H4 (cell line): ENCODE measurements around the gene MAPT. TPM values are rescaled to one million over a fixed set of nuclear protein-coding genes. Genes with fewer than 3 reads are reported as not detected.

Experiments used
- DNase-seq: peaks from one replicate; pipeline ENCODE4 v3.0.0-alpha.2; 2015; ENCODE audit warnings: low spot score
- total RNA-seq: library from RNA; depleted of rRNA; stranded (reverse); fragments of >200 nt; shearing (Covaris generic); gene quantifications from 2 replicates; pipeline ENCODE4 v1.2.3, GENCODE V29; 2014

The MAPT gene
- total RNA-seq, 1 experiment from 2014 or later = 2.3 TPM

- DNase-seq = no peak
These were observed 134.0 kb downstream of the MAPT start for GRCh38 chr17:46028374-46028773.

GRCh38 chr17:46028981-46029565, 134.7 kb downstream of the MAPT start:
- DNase-seq = no peak

GRCh38 chr17:46029627-46030026, 135.3 kb downstream of the MAPT start:
- DNase-seq = no peak

GRCh38 chr17:46030752-46031151, 136.4 kb downstream of the MAPT start:
- DNase-seq = no peak

- DNase-seq = no peak
These were observed 137.1 kb downstream of the MAPT start for GRCh38 chr17:46031440-46031839.

GRCh38 chr17:46031920-46032319, 137.6 kb downstream of the MAPT start:
- DNase-seq = no peak

GRCh38 chr17:46032909-46033308, 138.6 kb downstream of the MAPT start:
- no peak for DNase-seq

- DNase-seq = no peak
These were observed 139.0 kb downstream of the MAPT start for GRCh38 chr17:46033392-46033791.

GRCh38 chr17:46035112-46035818, 140.9 kb downstream of the MAPT start:
- DNase-seq = no peak

- no peak for DNase-seq
These were observed 142.1 kb downstream of the MAPT start for GRCh38 chr17:46036491-46036890.

GRCh38 chr17:46037722-46038255, 143.4 kb downstream of the MAPT start:
- DNase-seq = no peak

GRCh38 chr17:46038414-46038813, 144.1 kb downstream of the MAPT start:
- DNase-seq = no peak

GRCh38 chr17:46038937-46039336, 144.6 kb downstream of the MAPT start:
- DNase-seq = no peak

GRCh38 chr17:46039592-46040186, 145.3 kb downstream of the MAPT start:
- DNase-seq = no peak

GRCh38 chr17:46042246-46042645, 147.9 kb downstream of the MAPT start:
- no peak for DNase-seq

GRCh38 chr17:46042925-46043324, 148.6 kb downstream of the MAPT start:
- DNase-seq = no peak

- no peak for DNase-seq
These were observed 149.3 kb downstream of the MAPT start for GRCh38 chr17:46043606-46044005.

GRCh38 chr17:46044286-46044928, 150.1 kb downstream of the MAPT start:
- DNase-seq = peak; percentile 89

- DNase-seq = no peak
These were observed 150.6 kb downstream of the MAPT start for GRCh38 chr17:46044989-46045388.

GRCh38 chr17:46045639-46046038, 151.3 kb downstream of the MAPT start:
- DNase-seq = no peak

- no peak for DNase-seq
These were observed 152.6 kb downstream of the MAPT start for GRCh38 chr17:46046957-46047356.

GRCh38 chr17:46047398-46047797, 153.0 kb downstream of the MAPT start:
- no peak for DNase-seq

GRCh38 chr17:46047856-46048255, 153.5 kb downstream of the MAPT start:
- DNase-seq = no peak
